OCI-LY7 (cell line): ENCODE results near the gene ATP5F1E.

Source experiments
- EZH2phosphoT487 ChIP-seq: fragments of 200-600 bp; sonication (generic); IDR thresholded peaks from 2 replicates; pipeline ENCODE4 v1.6.1; 2018; ENCODE audit warnings: low read depth, borderline replicate concordance, mild to moderate bottlenecking, mixed run types, antibody characterized with exemption, low read length, moderate library complexity, mixed read lengths
- TF ChIP-seq, protein P1 (sequence below): fragments of 200-600 bp; sonication (generic); conservative IDR thresholded peaks from 2 replicates; pipeline ENCODE4 v1.5.1; 2014; ENCODE audit warnings: mild to moderate bottlenecking, antibody characterized with exemption, low read length, moderate library complexity, mixed read lengths

DNA sequence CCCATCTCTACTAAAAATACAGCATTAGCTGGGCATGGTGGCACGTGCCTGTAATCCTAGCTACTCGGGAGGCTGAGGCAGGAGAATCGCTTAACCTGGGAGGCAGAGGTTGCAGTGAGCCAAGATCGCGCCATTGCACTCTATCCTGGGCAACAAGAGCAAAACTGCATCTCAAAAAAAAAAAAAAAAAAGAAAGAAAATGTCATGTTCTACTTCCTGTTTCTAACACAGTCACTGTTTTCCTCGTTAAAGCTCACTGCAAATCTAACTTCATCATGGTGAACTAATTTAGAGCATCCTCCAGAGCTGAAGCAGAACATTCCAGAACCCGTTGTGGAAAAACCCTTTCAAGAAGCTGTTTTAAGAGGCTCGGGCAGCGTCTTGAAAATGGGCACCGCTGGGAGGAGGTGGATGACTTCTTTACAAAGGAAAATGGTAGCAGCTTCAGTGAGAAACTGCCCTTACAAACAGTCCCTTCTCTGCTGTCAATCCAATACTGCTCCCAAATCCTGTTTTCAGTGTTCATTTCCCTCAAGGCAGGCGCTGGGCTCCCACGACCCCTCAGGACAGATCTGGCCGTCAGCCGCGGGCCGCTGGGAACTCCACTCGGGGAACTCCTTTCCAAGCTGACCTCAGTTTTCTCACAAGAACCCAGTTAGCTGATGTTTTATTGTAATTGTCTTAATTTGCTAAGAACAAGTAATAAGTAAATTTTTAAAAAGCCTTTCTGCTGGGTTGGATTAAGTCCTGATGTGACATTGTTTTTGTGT is 37.6 kb downstream of the ATP5F1E start:
- TF ChIP-seq, protein P1, sequence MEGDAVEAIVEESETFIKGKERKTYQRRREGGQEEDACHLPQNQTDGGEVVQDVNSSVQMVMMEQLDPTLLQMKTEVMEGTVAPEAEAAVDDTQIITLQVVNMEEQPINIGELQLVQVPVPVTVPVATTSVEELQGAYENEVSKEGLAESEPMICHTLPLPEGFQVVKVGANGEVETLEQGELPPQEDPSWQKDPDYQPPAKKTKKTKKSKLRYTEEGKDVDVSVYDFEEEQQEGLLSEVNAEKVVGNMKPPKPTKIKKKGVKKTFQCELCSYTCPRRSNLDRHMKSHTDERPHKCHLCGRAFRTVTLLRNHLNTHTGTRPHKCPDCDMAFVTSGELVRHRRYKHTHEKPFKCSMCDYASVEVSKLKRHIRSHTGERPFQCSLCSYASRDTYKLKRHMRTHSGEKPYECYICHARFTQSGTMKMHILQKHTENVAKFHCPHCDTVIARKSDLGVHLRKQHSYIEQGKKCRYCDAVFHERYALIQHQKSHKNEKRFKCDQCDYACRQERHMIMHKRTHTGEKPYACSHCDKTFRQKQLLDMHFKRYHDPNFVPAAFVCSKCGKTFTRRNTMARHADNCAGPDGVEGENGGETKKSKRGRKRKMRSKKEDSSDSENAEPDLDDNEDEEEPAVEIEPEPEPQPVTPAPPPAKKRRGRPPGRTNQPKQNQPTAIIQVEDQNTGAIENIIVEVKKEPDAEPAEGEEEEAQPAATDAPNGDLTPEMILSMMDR: no peak
- no peak for TF ChIP-seq EZH2phosphoT487
